Sigmoid colon (tissue), 4 donors: ENCODE measurements around the gene HBB.

ENCODE experiments used
- CTCF ChIP-seq, 4 experiments: fragments of 450-650 bp in 3 of 4; fragments of 200-600 bp in 1 of 4; IDR thresholded peaks; one replicate each; pipeline ENCODE4 v1.5.1; 2016 to 2019; ENCODE audit warnings: antibody characterized with exemption in 4 of 4, mild to moderate bottlenecking in 3 of 4, moderate library complexity in 2 of 4
- EP300 ChIP-seq, 4 donors: sonication (generic); formaldehyde crosslinking; IDR thresholded peaks; one replicate each; pipeline ENCODE4 v1.6.1; 2017; ENCODE audit warnings: antibody characterized with exemption in 4 of 4
- POLR2A ChIP-seq, 2 donors: fragments of 450-650 bp; IDR thresholded peaks; one replicate each; pipeline ENCODE4 v1.6.1; 2016; ENCODE audit warnings: antibody characterized with exemption in 2 of 2, mild to moderate bottlenecking in 2 of 2, moderate library complexity in 2 of 2
- POLR2AphosphoS5 ChIP-seq, 4 donors: sonication (generic); formaldehyde crosslinking; IDR thresholded peaks; one replicate each; pipeline ENCODE4 v1.6.1; 2017; ENCODE audit warnings: antibody characterized with exemption in 4 of 4

- TF ChIP-seq CTCF (IDR thresholded peaks at IDR 0.05) (no peak), POLR2A (IDR thresholded peaks at IDR 0.05) (no peak), EP300 (IDR thresholded peaks at IDR 0.05) (no peak), POLR2AphosphoS5 (IDR thresholded peaks at IDR 0.05) (no peak)
These were observed 6.0 kb upstream of the HBB start for GRCh38 chr11:5232821-5233220.
